Subcutaneous abdominal adipose tissue (tissue), 5 donors: ENCODE results near the gene RSL1D1.
"Not testable (repeated sequence)": the region's sequence is repeated elsewhere in the genome, so short reads cannot be mapped to it uniquely, and the experiment has no call there.

Experiments
- H3K27ac ChIP-seq: one replicate; pipeline ENCODE4 v1.7.0; 2013; ENCODE audit warnings: low read depth, mild to moderate bottlenecking, inconsistent platforms, low read length, moderate library complexity
- H3K27me3 ChIP-seq, 5 donors: one replicate each; pipeline ENCODE4 v1.7.0; 2013; ENCODE audit warnings: low read length in 5 of 5, inconsistent platforms in 1 of 5; ENCODE audit not compliant: control insufficient read depth in 5 of 5, insufficient read depth in 4 of 5
- H3K36me3 ChIP-seq, 5 donors: one replicate each; pipeline ENCODE4 v1.7.0; 2013; ENCODE audit warnings: low read length in 5 of 5; ENCODE audit not compliant: control insufficient read depth in 5 of 5, insufficient read depth in 5 of 5
- H3K4me1 ChIP-seq, 5 donors: one replicate each; pipeline ENCODE4 v1.7.0; 2013; ENCODE audit warnings: low read length in 5 of 5, mild to moderate bottlenecking in 3 of 5, moderate library complexity in 1 of 5; ENCODE audit not compliant: control insufficient read depth in 5 of 5, insufficient read depth in 5 of 5
- H3K4me3 ChIP-seq, 5 donors: one replicate each; pipeline ENCODE4 v1.7.0; 2013; ENCODE audit warnings: low read length in 5 of 5, low read depth in 1 of 5
- H3K9ac ChIP-seq, 5 donors: one replicate each; pipeline ENCODE4 v1.7.0; 2013; ENCODE audit warnings: low read length in 5 of 5, mild to moderate bottlenecking in 4 of 5, moderate library complexity in 3 of 5
- H3K9me3 ChIP-seq, 5 donors: one replicate each; pipeline ENCODE4 v1.7.0; 2013; ENCODE audit warnings: low read length in 5 of 5; ENCODE audit not compliant: control insufficient read depth in 5 of 5
- donor health status: healthy.
- donor health status: healthy.
- donor health status: healthy.
- donor health status: healthy.
- donor health status: healthy.

RSL1D1 gene

GRCh38 chr16:11794996-11795886 is 56.1 kb downstream of the RSL1D1 start:
- Histone ChIP-seq H3K4me3 (peak overlapping the region; percentile 68 to 90 (median 83)), H3K9me3 (no peaks in the 10 kb centered on the region), H3K27me3 (no peaks in the 10 kb centered on the region), H3K27ac (peak overlapping the region; percentile 98), H3K36me3 (peaks cover 0 to 7% (median 3%) of the 10 kb centered on the region in 5 donors), H3K9ac (peak overlapping the region in 4 of 5 donors; percentile 96 to 100 (median 99)), H3K4me1 (peaks cover 0 to 72% (median 70%) of the 10 kb centered on the region in 5 donors)

DNA sequence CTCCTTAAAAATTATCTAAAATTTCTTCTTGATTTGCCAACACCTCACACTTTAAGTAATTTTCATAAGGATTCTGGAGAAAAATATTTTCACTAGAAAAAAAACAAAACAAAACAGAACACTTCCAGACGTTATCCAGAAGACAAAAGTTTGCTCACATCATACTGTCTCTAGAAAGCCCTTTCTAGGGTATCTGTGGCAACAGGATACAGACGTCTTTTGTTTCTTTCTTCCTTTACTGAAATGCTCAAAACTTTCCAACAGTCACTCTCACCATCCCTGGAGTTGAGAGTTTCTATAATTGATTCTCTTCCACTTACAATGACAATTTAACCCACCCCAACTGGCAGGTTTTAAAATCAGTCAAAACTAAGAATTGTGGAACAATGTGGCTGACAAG is 56.9 kb downstream of the RSL1D1 start:
- Histone ChIP-seq H3K9me3 (no peaks in the 10 kb centered on the region), H3K4me3 (no peak overlapping the region), H3K4me1 (peaks cover 0 to 65% (median 63%) of the 10 kb centered on the region in 5 donors), H3K27me3 (no peaks in the 10 kb centered on the region), H3K9ac (peak overlapping the region in 2 of 5 donors; percentile 13 to 99), H3K36me3 (peaks cover 0 to 9% (median 4%) of the 10 kb centered on the region in 5 donors), H3K27ac (peak overlapping the region; percentile 2)

DNA sequence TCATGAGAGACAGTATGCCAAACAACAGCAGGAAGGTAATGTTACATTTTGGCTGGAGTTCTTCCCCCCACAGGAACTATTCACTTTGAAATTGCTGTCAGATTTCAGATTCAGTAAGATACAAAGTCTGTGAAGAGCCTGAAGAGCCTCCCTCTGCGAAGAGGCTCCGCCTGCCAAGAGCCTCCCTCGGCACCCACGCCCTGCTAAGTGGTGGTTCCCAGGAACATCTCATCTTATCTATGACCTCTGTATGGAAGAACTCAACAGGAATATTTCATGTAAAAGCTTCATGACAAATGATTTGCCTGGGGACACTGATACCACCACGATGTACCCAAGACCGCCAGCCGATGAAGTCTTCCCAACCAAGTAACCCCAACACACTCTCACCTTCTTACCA is 57.5 kb downstream of the RSL1D1 start:
- Histone ChIP-seq H3K9me3 (no peaks in the 10 kb centered on the region), H3K4me1 (peaks cover 0 to 63% (median 58%) of the 10 kb centered on the region in 5 donors), H3K9ac (peak overlapping the region in 4 of 5 donors; percentile 4 to 48 (median 31)), H3K27ac (peak overlapping the region; percentile 2), H3K36me3 (peaks cover 0 to 9% (median 4%) of the 10 kb centered on the region in 5 donors), H3K27me3 (no peaks in the 10 kb centered on the region), H3K4me3 (no peak overlapping the region)

- Histone ChIP-seq H3K9ac (peak overlapping the region in 1 of 5 donors; percentile 20), H3K27ac (no peak overlapping the region), H3K9me3 (no peaks in the 10 kb centered on the region)
Measured at GRCh38 chr16:11792410-11793241, 58.7 kb downstream of the RSL1D1 start.

DNA sequence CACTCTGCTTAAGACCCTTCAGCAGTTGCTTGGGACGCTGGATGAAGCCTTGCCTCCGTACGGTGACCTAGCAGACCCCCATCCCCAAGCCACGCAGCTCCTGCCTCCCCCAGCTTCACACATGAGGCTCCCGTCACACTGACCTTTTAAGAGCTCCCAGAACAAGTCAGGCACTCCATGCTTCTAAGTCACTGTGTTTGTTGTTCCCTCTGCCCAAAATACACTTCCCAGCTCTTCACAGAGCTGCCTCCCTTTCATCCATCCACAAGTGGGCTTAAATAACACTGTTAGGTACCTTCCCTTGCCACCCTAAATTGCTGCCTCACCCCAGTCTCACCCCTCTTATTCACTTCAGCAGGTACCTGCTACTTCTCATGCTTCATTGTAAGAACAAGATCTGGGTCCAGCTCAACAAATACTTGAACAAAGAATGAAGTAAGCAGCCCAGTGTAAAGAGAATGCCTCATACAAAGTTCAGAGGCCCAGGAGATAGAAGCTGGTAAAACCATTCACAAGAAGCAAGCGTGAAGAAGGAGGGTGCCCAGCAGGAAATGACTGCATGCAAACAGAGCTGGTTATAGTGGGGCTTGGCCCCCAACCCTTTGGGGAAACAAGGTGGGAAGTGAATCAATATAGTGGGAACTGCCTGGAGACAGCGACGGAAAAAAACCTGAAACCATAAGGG is 60.1 kb downstream of the RSL1D1 start:
- no peaks in the 10 kb centered on the region for H3K27me3 ChIP-seq
- peaks cover 0 to 50% (median 44%) of the 10 kb centered on the region in 5 donors for H3K4me1 ChIP-seq
- peak overlapping the region in 2 of 5 donors; percentile 10 to 28 for H3K9ac ChIP-seq
- no peaks in the 10 kb centered on the region for H3K9me3 ChIP-seq
- no peak overlapping the region for H3K4me3 ChIP-seq
- H3K27ac ChIP-seq = no peak overlapping the region
- H3K36me3 ChIP-seq = peaks cover 0 to 9% (median 4%) of the 10 kb centered on the region in 5 donors

More at GRCh38 chr16:11792410-11793241, 58.7 kb downstream of the RSL1D1 start:
- H3K4me1 ChIP-seq = peaks cover 0 to 52% (median 45%) of the 10 kb centered on the region in 5 donors
- no peak overlapping the region for H3K4me3 ChIP-seq
- H3K27me3 ChIP-seq = no peaks in the 10 kb centered on the region
- H3K36me3 ChIP-seq = peaks cover 0 to 9% (median 4%) of the 10 kb centered on the region in 5 donors

GRCh38 chr16:11788914-11789313 is 62.4 kb downstream of the RSL1D1 start:
- Histone ChIP-seq H3K27ac (no peak overlapping the region), H3K36me3 (peaks cover 0 to 4% (median 4%) of the 10 kb centered on the region in 5 donors), H3K4me3 (no peak overlapping the region), H3K9me3 (no peaks in the 10 kb centered on the region), H3K27me3 (no peaks in the 10 kb centered on the region), H3K4me1 (peaks cover 0 to 35% (median 22%) of the 10 kb centered on the region in 5 donors), H3K9ac (no peak overlapping the region)

DNA sequence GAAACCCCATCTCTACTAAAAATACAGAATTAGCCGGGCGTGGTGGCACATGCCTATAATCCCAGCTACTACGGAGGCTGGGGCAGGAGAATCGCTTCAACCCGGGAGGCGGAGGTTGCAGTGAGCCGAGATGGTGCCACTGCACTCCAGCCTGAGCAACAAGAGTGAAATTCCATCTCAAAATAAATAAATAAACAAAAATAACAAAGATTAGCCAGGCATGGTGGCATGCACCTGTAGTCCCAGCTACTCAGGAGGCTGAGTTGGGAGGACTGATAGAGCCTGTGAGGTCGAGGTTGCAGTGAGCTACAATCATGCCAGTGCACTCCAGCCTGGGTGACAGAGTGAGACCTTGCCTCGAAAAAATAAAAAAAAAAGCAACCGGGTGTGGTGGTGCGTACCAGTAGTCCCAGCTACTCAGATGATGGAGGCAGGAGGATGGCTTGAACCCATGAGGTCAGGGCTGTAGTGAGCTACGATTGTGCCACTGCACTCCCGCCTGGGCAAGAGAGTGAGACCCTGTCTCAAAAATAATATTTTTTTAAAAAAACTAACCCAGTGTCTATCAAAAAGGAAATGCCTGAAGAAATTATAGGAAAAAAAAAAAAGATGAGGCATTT is 66.3 kb downstream of the RSL1D1 start:
- H3K27ac ChIP-seq = not testable (repeated sequence)
- H3K4me1 ChIP-seq = peaks cover 0 to 35% (median 32%) of the 10 kb centered on the region in 5 donors

DNA sequence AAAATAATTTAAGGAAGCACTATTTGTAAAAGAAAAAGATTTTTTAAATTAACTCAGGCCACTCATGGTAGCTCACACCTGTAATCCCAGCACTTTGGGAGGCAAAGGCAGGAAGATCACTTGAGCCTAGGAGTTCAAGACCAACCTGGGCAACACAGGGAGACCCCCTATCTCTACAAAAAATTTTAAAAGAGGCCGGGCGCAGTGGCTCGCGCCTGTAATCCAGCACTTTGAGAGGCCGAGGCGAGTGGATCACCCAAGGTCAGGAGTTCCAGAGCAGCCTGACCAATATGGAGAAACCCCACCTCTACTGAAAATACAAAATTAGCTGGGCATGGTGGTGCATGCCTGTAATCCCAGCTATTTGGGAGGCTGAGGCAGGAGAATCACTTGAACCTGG is 67.0 kb downstream of the RSL1D1 start:
- peaks cover 0 to 35% (median 32%) of the 10 kb centered on the region in 5 donors for H3K4me1 ChIP-seq
- not testable (repeated sequence) for H3K9me3 ChIP-seq, H3K9ac ChIP-seq, H3K4me3 ChIP-seq, H3K27me3 ChIP-seq, H3K27ac ChIP-seq, H3K36me3 ChIP-seq

More for the DNA sequence above, 66.3 kb downstream of the RSL1D1 start:
- H3K36me3 ChIP-seq, H3K9ac ChIP-seq, H3K9me3 ChIP-seq, H3K4me3 ChIP-seq, H3K27me3 ChIP-seq: not testable (repeated sequence)

GRCh38 chr16:11784038-11784369 is 67.3 kb downstream of the RSL1D1 start:
- Histone ChIP-seq H3K27ac (peak overlapping the region; percentile 69), H3K27me3 (no peaks in the 10 kb centered on the region), H3K9me3 (no peaks in the 10 kb centered on the region), H3K9ac (peak overlapping the region in 2 of 5 donors; percentile 55 to 62), H3K4me1 (peaks cover 0 to 35% (median 31%) of the 10 kb centered on the region in 5 donors), H3K4me3 (peak overlapping the region in 2 of 5 donors; percentile 31 to 33), H3K36me3 (peaks cover 2 to 12% (median 3%) of the 10 kb centered on the region in 5 donors)
